CD14-positive monocyte (primary cell): ENCODE data around the gene SLC27A6. TPM values are rescaled to one million over a fixed set of nuclear protein-coding genes. Genes with fewer than 3 reads are reported as not detected.

Source experiments
- DNase-seq, 3 donors: peaks; one replicate each; pipeline ENCODE4 v3.0.0-alpha.2; 2011 to 2022
- H2AFZ ChIP-seq: 2 replicates; pipeline ENCODE4 v1.6.0; 2012; ENCODE audit warnings: mild to moderate bottlenecking, low read depth, low read length, inconsistent platforms; ENCODE audit not compliant: insufficient read depth, poor library complexity, severe bottlenecking
- H3K27ac ChIP-seq, 2 donors: 1 replicate in 1 of 2; 2 replicates in 1 of 2; pipeline ENCODE4 v1.5.1; 2012 to 2013; ENCODE audit warnings: low read length in 2 of 2, control low read depth in 1 of 2, inconsistent platforms in 1 of 2, low read depth in 1 of 2, mild to moderate bottlenecking in 1 of 2
- H3K27me3 ChIP-seq, 2 donors: one replicate each; pipeline versions ENCODE4 v1.6.0 to v1.6.1; 2011 to 2013; ENCODE audit warnings: low read length in 2 of 2; ENCODE audit not compliant: control insufficient read depth in 2 of 2, insufficient read depth in 2 of 2
- H3K36me3 ChIP-seq, 2 donors: replicated peaks in 1 of 2; 1 replicate in 1 of 2; 2 replicates in 1 of 2; pipeline versions ENCODE4 v1.5.1 to v1.6.1; 2012 to 2013; ENCODE audit warnings: low read length in 2 of 2, control low read depth in 1 of 2, inconsistent platforms in 1 of 2, mild to moderate bottlenecking in 1 of 2; ENCODE audit not compliant: insufficient read depth in 2 of 2, control insufficient read depth in 1 of 2
- H3K4me1 ChIP-seq, 2 donors: 1 replicate in 1 of 2; 2 replicates in 1 of 2; pipeline versions ENCODE4 v1.5.1 to v1.6.1; 2012 to 2013; ENCODE audit warnings: low read length in 2 of 2, control low read depth in 1 of 2, inconsistent platforms in 1 of 2, mild to moderate bottlenecking in 1 of 2, moderate library complexity in 1 of 2; ENCODE audit not compliant: insufficient read depth in 2 of 2, control insufficient read depth in 1 of 2
- H3K4me2 ChIP-seq: replicated peaks from 2 replicates; pipeline ENCODE3; 2012; ENCODE audit warnings: low read length, moderate library complexity, mild to moderate bottlenecking; ENCODE audit not compliant: poor library complexity, severe bottlenecking; ENCODE audit errors: extremely low read depth
- H3K4me3 ChIP-seq, 3 experiments: fragments of 200-600 bp in 1 of 3; sonication (generic) in 1 of 3; replicated peaks in 1 of 3; 1 replicate in 2 of 3; 2 replicates in 1 of 3; pipeline ENCODE4 v1.5.1; 2011 to 2013; ENCODE audit warnings: low read length in 3 of 3, mild to moderate bottlenecking in 3 of 3, control low read depth in 2 of 3, low read depth in 2 of 3, inconsistent platforms in 1 of 3, moderate library complexity in 1 of 3
- H3K79me2 ChIP-seq: 2 replicates; pipeline ENCODE4 v1.6.0; 2012; ENCODE audit warnings: mild to moderate bottlenecking, control low read depth, inconsistent platforms, low read length, moderate library complexity; ENCODE audit not compliant: insufficient read depth
- H3K9ac ChIP-seq: 2 replicates; pipeline ENCODE4 v1.6.0; 2017; ENCODE audit warnings: low read length, mild to moderate bottlenecking; ENCODE audit not compliant: insufficient read depth, poor library complexity, severe bottlenecking
- H3K9me3 ChIP-seq, 2 donors: replicated peaks in 1 of 2; 1 replicate in 1 of 2; 2 replicates in 1 of 2; pipeline versions ENCODE4 v1.5.1 to v1.6.1; 2012 to 2013; ENCODE audit warnings: low read length in 2 of 2, control low read depth in 1 of 2; ENCODE audit not compliant: control insufficient read depth in 1 of 2, insufficient read depth in 1 of 2
- H4K20me1 ChIP-seq: 2 replicates; pipeline ENCODE4 v1.6.0; 2012; ENCODE audit warnings: mild to moderate bottlenecking, low read length, control low read depth, moderate library complexity; ENCODE audit not compliant: insufficient read depth
- H3K27ac Mint-ChIP-seq, 7 donors: one replicate each; pipeline ENCODE4 v1.8.0; 2020; ENCODE audit warnings: mild to moderate bottlenecking in 7 of 7, mixed read lengths in 7 of 7, moderate library complexity in 6 of 7, inconsistent platforms in 2 of 7
- H3K27me3 Mint-ChIP-seq, 3 donors: one replicate each; pipeline ENCODE4 v1.8.0; 2021 to 2022; ENCODE audit warnings: low read depth in 3 of 3, mild to moderate bottlenecking in 3 of 3, mixed read lengths in 3 of 3, moderate library complexity in 3 of 3, inconsistent platforms in 1 of 3
- H3K36me3 Mint-ChIP-seq, 2 donors: one replicate each; pipeline ENCODE4 v1.8.0; 2020; ENCODE audit warnings: mixed read lengths in 2 of 2, inconsistent platforms in 1 of 2, mild to moderate bottlenecking in 1 of 2
- H3K4me1 Mint-ChIP-seq: one replicate; pipeline ENCODE4 v1.8.0; 2020; ENCODE audit warnings: mild to moderate bottlenecking, mixed read lengths
- H3K4me3 Mint-ChIP-seq, 2 donors: one replicate each; pipeline ENCODE4 v1.8.0; 2020; ENCODE audit warnings: mild to moderate bottlenecking in 2 of 2, mixed read lengths in 2 of 2, moderate library complexity in 1 of 2
- H3K9me3 Mint-ChIP-seq, 7 donors: one replicate each; pipeline ENCODE4 v1.8.0; 2020 to 2022; ENCODE audit warnings: mixed read lengths in 7 of 7, mild to moderate bottlenecking in 6 of 7, moderate library complexity in 6 of 7, inconsistent platforms in 2 of 7
- CTCF ChIP-seq: fragments of 200-600 bp; IDR thresholded peaks from one replicate; pipeline ENCODE4 v1.8.0; 2022; ENCODE audit warnings: antibody characterized with exemption, mild to moderate bottlenecking
- WGBS: methylation state at CpG from one replicate; pipeline ENCODE4 v1.1.5; 2013; ENCODE audit warnings: missing lambda C conversion rate; ENCODE audit not compliant: insufficient coverage; 5-methylcytosine and 5-hydroxymethylcytosine counted together
- intact Hi-C, 2 donors: fragments of 100-400 bp; cut with micrococcal nuclease; formaldehyde crosslinking; loops; one replicate each; pipeline versions ENCODE4 v1.15.0 to v1.15.1; 2023
- polyA minus RNA-seq: library from RNA; depleted of rRNA, polyadenylated mRNA; stranded (reverse); fragments of >200 nt; gene quantifications from 2 replicates; pipeline ENCODE4 v1.2.3, GENCODE V29; 2012
- polyA plus RNA-seq, 3 donors: library from polyadenylated mRNA; depleted of rRNA in 1 of 3; unstranded in 2 of 3; stranded (reverse) in 1 of 3; fragments of 300-500 nt in 2 of 3; fragments of >200 nt in 1 of 3; fragmentation: Illumina TruSeq in 2 of 3; gene quantifications; 1 replicate in 2 of 3; 2 replicates in 1 of 3; pipeline ENCODE4 v1.2.3, GENCODE V29; 2012 to 2021
- total RNA-seq, 12 experiments: library from RNA in 1 of 12; stranded (reverse) in 1 of 12; fragments of 120-200 nt in 1 of 12; gene quantifications; one replicate each; pipeline ENCODE4 v1.2.4 and lab custom pipeline; 2013 to 2026; ENCODE audit warnings: mixed read lengths in 6 of 12, inconsistent platforms in 1 of 12

SLC27A6 gene, protein sequence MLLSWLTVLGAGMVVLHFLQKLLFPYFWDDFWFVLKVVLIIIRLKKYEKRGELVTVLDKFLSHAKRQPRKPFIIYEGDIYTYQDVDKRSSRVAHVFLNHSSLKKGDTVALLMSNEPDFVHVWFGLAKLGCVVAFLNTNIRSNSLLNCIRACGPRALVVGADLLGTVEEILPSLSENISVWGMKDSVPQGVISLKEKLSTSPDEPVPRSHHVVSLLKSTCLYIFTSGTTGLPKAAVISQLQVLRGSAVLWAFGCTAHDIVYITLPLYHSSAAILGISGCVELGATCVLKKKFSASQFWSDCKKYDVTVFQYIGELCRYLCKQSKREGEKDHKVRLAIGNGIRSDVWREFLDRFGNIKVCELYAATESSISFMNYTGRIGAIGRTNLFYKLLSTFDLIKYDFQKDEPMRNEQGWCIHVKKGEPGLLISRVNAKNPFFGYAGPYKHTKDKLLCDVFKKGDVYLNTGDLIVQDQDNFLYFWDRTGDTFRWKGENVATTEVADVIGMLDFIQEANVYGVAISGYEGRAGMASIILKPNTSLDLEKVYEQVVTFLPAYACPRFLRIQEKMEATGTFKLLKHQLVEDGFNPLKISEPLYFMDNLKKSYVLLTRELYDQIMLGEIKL
- not detected for total RNA-seq (2013)
- polyA plus RNA-seq (not detected), polyA minus RNA-seq (not detected in 2 replicates), total RNA-seq (lab: John Stamatoyannopoulos, UW) (0 to 1.0 (median 0.06) reads per million in 11 experiments)

- Histone ChIP-seq H3K9me3 (peaks cover 0 to 4% of the 10 kb centered on the region in 2 donors), H3K4me3 (peak within 1 kb of the TSS in 1 of 3 experiments; percentile 28), H3K27me3 (peaks cover 4 to 32% of the 10 kb centered on the region in 2 donors), H4K20me1 (no peaks in the 10 kb centered on the region), H3K4me2 (peak within 1 kb of the TSS; percentile 47), H3K79me2 (no peaks in the 10 kb centered on the region), H3K27ac (no peak within 1 kb of the TSS), H3K36me3 (no peaks in the 10 kb centered on the region), H3K9ac (no peak within 1 kb of the TSS), H2AFZ (peak within 1 kb of the TSS; percentile 29), H3K4me1 (no peaks in the 10 kb centered on the region)
- H3K27ac Mint-ChIP-seq, result no peak within 1 kb of the TSS
- peaks cover 2% of the 10 kb centered on the region for H3K4me1 Mint-ChIP-seq
- peaks cover 18 to 27% (median 26%) of the 10 kb centered on the region in 3 donors for H3K27me3 Mint-ChIP-seq
- TF ChIP-seq CTCF, result no peak
- DNase-seq, result no peak
- intact Hi-C loops, result no loop called here
- H3K4me3 Mint-ChIP-seq, result peak within 1 kb of the TSS; percentile 39 to 54
- H3K9me3 Mint-ChIP-seq, result peaks cover 3 to 18% (median 10%) of the 10 kb centered on the region in 7 donors
- H3K36me3 Mint-ChIP-seq, result no peaks in the 10 kb centered on the region
- WGBS, result 3% methylated on average over 43 of the region's 51 CpGs
Measured at GRCh38 chr5:128965011-128965637, at the start of gene SLC27A6. TSS of gene SLC27A6 (plus strand) at chr5:128965488. CDS start at chr5:128966138, 650 bp downstream.

DNA sequence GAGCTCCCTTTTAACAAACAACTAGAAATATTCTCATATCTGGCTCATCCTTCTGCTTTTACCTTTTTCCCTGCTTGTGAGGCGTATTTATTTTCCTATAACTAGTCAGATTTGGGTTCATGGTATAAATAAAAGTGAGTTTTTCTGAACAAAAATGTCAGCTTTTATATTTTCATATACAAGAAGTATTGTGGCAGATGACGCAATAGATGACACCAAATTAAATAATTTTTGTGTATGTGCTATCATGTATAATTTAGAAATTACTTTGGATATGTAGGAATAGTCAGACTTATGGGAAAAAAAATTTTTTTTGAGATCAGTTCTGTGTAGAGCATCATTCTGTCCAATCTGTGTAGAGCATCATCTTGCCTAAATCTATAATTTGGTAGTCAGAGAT, 45.7 kb upstream of the SLC27A6 start:
- Histone ChIP-seq H3K79me2 (no peaks in the 10 kb centered on the region), H3K27me3 (no peaks in the 10 kb centered on the region), H2AFZ (no peak overlapping the region), H3K9me3 (no peaks in the 10 kb centered on the region), H4K20me1 (no peaks in the 10 kb centered on the region), H3K27ac (no peak overlapping the region), H3K4me2 (no peak overlapping the region), H3K36me3 (no peaks in the 10 kb centered on the region), H3K4me3 (no peak overlapping the region), H3K4me1 (no peaks in the 10 kb centered on the region), H3K9ac (no peak overlapping the region)
- TF ChIP-seq CTCF, result no peak
- H3K36me3 Mint-ChIP-seq, result no peaks in the 10 kb centered on the region
- peaks cover 0 to 2% (median 0%) of the 10 kb centered on the region in 7 donors for H3K9me3 Mint-ChIP-seq
- no peaks in the 10 kb centered on the region for H3K4me1 Mint-ChIP-seq
- intact Hi-C loops, result no loop called here
- DNase-seq, result no peak
- H3K27me3 Mint-ChIP-seq, result peaks cover 0 to 1% (median 0%) of the 10 kb centered on the region in 3 donors
- no peak overlapping the region for H3K4me3 Mint-ChIP-seq
- no CpG with 5 or more reads among the region's 2 CpGs for WGBS
- no peak overlapping the region for H3K27ac Mint-ChIP-seq
